Left colon (tissue), 2 donors: Measurements from ENCODE around the gene ADI1. TPM values are rescaled to one million over a fixed set of nuclear protein-coding genes. Genes with fewer than 3 reads are reported as not detected.
"Not testable (repeated sequence)": the region's sequence is repeated elsewhere in the genome, so short reads cannot be mapped to it uniquely, and the experiment has no call there.

Experiments
- ATAC-seq: fragments of 200-7000 bp; cut with Tn5 transposase; one replicate; pipeline ENCODE4 v1.9.1; 2020; ENCODE audit warnings: mild to moderate bottlenecking, moderate library complexity
- DNase-seq, 2 donors: peaks; one replicate each; pipeline ENCODE4 v3.0.0-alpha.2; 2020
- intact Hi-C, 2 donors: fragments of 100-400 bp; cut with DNase I in 1 of 2; cut with micrococcal nuclease in 1 of 2; formaldehyde crosslinking; loops; one replicate each; pipeline versions ENCODE4 v1.11.2 to v1.14.0; 2022; cut with DNase I, micrococcal nuclease
- total RNA-seq, 2 donors: library from RNA; stranded (reverse); fragmentation: NEBNext Ultra II Directional; extraction: Animal tissue kit (Norgen Biotek cat#: 25700); gene quantifications; one replicate each; pipeline ENCODE4 v1.2.1, GENCODE V29; 2021
- donor health status: DM: no; HTN: no; CAD: no.
- donor health status: DM: yes; HTN: yes; CAD: no.

ADI1 gene
- total RNA-seq, 2 donors from 2014 or later, result 64.3 to 105 TPM

DNA sequence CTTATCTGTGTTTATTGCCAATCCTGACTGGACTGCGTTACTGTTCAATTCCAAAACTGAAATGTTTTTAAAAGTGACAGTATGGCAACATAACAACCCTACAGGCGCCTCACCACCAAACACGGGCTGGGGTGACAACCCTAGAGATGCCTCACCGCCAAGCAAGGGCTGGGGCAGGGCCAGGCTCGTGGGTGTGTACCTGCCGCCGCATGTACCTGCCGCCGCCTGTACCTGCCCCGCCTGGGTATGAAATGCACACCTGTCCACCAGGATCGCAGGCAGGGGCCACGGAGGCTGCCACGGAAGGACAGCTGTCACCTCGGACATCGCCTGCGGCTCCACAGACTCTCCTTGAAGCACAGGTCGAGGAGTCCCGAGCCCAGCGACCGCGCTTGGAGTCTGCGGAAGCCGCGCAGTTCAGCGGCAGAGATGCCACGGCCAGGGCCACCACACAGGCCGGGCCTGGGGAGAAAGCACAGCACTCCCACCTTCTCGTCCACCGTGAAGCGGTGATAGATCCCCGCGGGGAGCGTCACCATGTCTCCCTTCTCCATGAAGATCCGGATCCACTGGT, 18.9 kb downstream of the ADI1 start:
- intact Hi-C loops, result no loop called here
- no peak for DNase-seq
- peak; percentile 27 for ATAC-seq

DNA sequence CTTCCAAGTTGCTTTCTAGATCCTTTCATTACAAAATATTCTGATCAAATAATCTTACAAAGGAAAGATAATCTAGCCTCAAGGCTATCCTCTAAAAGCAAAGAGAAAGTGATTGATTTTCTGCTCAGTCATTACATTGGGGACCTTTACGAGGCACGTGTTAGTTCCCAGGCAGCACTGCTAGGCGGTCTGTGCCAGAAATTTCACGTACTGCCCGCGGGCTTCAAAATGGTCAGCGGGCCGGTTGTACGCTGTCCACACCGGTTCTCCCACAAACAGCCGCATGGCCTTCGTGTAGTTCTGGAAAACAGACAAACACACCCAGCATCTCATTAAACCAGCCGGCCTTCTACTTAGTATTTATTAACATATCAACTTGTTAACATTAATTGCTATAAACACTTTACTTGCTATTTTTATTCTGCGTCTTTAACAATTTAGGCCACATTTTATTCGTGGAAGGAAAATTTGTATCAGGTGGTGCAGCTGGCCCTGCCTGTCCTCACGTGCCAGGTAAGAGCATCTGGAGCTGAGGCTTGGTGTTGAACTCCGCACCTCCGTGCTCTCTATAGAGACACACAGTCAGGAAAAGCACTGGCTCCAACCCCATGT, 20.4 kb downstream of the ADI1 start:
- DNase-seq, result no peak
- intact Hi-C loops, result no loop called here
- ATAC-seq, result no peak

- ATAC-seq, DNase-seq, intact Hi-C loops: not testable (repeated sequence)
Measured at GRCh38 chr2:3496708-3497080, 22.6 kb downstream of the ADI1 start.

GRCh38 chr2:3494984-3495666, 24.2 kb downstream of the ADI1 start:
- intact Hi-C loops, result no loop called here
- no peak for DNase-seq
- ATAC-seq, result no peak

DNA sequence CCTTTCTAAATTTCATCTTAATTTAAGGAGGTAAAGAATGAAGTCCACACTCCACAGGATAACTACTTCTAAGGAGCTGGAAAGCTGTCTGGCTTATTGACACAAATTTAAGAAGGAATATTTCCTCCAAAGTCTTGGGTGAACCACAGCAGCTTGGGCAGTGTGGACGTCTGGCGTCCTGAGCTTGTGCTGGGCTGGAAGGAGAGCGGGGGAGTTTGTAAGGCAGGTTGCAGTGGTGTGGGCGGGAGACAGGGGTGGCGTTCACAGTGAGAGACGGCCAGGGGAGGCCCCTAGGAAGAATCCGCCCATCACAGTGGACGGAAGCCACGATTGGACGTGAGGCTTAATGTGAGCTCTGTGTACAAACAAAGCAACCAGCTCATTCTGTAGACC, 25.7 kb downstream of the ADI1 start:
- DNase-seq, result peak; percentile 50 to 60
- intact Hi-C loops, result no loop called here
- ATAC-seq, result peak; percentile 85

GRCh38 chr2:3492951-3493614, 26.2 kb downstream of the ADI1 start:
- ATAC-seq, result no peak
- intact Hi-C loops, result no loop called here
- no peak for DNase-seq

DNA sequence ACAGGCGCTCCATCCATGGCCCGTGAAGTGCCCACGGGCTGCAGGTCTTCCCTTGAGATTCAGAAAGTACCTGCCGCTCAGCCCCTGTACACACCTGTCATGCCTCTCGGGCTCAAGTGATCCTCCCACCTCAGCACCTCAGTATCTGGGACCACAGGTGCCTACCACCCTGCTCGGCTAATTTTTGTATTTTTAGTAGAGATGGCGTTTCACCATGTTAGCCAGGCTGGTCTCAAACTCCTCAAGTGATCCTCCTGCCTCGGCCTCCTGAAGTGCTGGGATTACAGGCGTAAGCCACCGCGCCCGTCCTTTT, 26.9 kb downstream of the ADI1 start:
- ATAC-seq, DNase-seq, intact Hi-C loops: not testable (repeated sequence)

DNA sequence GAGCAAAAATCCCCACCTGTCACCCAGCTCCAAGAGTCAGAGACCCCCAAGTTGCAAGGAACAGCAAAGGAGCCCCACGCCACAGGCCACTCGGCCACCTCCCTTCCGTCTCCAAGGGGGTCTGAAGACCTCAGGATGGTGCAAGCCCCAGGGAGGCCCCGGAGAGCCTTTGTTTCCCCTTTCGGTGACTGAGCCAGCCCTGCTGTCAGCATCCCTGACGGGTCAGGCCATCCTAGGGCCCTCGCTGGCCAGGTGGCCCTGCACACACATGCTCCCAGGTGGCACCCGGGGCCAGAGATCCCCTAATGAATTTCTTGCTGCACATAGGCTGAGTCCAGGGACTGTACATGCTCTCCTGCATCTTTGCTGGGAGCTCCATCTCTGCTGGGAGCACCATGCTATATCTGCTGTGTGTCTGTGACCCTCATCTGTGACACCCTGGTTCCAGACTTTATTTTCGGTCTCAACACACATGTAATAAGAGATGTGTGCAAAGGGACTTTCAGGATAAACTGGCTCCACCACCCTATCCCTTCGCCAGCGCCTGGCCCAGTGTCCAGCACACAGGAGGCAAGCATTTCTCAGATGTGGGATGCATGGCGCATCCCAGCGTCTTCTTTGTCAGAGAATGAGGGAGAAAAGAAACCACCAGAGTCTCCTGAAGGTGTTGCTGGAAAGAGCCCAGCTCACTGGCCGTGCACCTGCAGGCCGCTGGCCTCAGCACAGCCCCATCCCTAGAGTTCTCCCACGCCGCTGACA, 27.4 kb downstream of the ADI1 start:
- ATAC-seq (no peak), DNase-seq (no peak)
- intact Hi-C loops, result no loop called here

DNA sequence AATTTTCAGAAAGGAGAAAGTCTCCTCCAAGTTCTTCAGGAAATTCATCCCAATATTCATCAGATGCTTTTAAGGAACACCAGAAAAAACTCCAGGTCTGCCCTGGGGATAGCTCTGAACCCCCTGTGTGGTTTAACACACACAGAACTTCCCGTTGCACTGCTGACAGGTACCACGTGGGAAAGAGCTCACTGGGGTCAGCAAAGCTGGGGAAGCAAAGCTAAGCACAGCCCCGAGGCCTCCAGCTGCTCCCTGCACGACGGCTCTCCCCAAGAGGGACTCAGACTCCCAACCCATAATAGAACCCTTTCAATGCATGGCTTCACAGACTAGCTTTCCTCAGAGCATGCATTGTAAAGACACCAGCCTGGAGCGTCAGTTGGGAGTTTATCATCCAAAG, 28.0 kb downstream of the ADI1 start:
- DNase-seq (no peak), ATAC-seq (no peak)
- intact Hi-C loops, result no loop called here

GRCh38 chr2:3490191-3491170, 28.9 kb downstream of the ADI1 start:
- intact Hi-C loops, result no loop called here
- no peak for DNase-seq
- no peak for ATAC-seq

DNA sequence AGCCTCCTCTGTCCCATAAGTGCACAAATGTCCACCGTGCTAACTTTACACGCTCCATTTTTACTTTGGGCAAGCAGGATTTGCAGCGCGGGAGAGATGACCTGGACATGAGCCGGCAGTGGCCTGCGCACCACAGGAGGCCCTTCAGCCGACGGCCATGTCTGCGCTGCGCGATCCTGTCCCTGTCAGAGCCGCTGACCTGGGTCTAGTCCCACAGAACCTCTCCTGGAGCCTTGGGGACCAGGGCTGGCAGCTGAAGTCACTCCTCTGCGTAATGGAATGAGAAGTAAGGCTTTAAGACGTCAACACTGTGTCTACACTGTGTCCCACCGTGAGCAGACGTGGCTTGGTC, 29.6 kb downstream of the ADI1 start:
- intact Hi-C loops, result no loop called here
- no peak for ATAC-seq
- no peak for DNase-seq

- DNase-seq (no peak), ATAC-seq (peak; percentile 59)
- intact Hi-C loops, result no loop called here
Measured at GRCh38 chr2:3488855-3489763, 30.2 kb downstream of the ADI1 start.

DNA sequence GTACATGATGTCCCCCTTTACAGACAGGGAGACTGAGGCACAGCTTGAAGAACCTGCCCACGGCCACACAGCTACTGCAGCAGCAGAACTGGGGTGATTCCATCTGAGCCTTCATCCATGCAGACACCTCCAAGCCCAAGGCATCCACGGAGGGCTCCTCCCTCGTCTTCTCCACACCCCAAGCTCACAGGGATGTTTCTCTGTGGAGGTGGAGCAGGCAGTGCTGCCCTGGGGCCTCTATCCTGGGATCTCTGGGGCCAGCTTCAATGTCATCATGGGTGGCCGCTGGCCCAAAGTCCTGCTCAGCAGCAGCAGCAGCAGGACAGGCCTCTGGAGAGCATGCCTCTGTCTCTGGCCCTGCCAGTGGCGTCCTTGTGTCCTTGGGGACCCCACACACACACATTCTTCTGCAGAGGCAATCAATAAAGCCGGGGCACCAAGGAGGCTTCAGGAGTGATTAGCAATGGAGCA, 31.2 kb downstream of the ADI1 start:
- DNase-seq (no peak), ATAC-seq (no peak)
- intact Hi-C loops, result no loop called here

- intact Hi-C loops, result no loop called here
- DNase-seq (no peak), ATAC-seq (no peak)
Measured at GRCh38 chr2:3487432-3487831, 31.9 kb downstream of the ADI1 start.

GRCh38 chr2:3487028-3487425, 32.3 kb downstream of the ADI1 start:
- intact Hi-C loops, result no loop called here
- ATAC-seq (no peak), DNase-seq (no peak)

DNA sequence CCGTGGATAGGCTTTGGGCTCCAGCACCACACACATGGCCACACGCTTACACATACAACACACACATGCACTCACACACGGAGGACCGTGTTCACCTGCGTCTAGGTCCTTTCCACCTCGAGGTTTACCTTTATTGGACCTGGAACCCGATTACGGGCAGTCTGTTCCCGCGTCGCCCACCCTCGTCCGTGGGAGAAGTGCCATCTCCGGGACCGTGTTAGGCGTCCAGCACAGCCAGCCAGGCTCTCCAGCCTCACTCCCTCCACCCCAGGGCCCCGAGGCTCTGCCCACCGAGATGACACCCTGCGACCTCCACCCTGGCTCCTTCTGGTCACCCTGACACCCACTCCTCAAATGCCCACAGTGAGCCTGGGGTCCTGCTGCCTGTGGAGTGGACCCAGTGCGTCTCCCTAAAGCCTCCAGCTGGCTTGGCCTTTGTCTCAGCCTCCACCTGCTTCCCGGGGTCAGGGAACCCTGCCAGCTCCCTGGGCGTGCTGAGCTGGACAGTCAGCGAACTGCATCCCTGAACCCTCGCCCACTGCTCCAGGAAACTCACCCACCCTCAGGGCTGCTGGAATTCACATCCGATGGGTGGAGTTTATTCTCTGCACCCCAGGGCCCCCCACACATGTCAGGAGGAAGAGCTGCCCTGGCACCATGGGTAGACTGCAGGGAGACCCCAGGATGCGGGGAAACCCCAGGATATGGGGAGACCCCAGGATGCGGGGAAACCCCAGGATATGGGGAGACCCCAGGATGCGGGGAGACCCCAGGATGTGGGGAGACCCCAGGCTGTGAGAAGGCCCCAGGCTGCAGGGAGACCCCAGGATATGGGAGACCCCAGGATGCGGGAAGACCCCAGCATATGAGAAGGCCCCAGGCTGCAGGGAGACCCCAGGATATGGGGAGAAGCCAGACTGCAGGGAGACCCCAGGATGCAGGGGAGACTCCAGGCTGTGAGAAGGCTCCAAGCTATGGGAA, 33.0 kb downstream of the ADI1 start:
- ATAC-seq, result no peak
- intact Hi-C loops, result no loop called here
- DNase-seq, result no peak
